IMR-90 (cell line): ENCODE data around the gene METTL21C. TPM values are rescaled to one million over a fixed set of nuclear protein-coding genes. Genes with fewer than 3 reads are reported as not detected.

Source experiments
- ATAC-seq: fragments of 200-7000 bp; cut with Tn5 transposase; 2 replicates; pipeline ENCODE4 v1.9.1; 2020; ENCODE audit warnings: low read depth, mild to moderate bottlenecking, moderate library complexity
- BruUV-seq: library from RNA; stranded (reverse); fragments of 400-500 nt; replicated peaks from 2 replicates; lab custom pipeline; 2021; lab: Mats Ljungman, UMichigan
- CTCF ChIA-PET: fragments of 300-600 bp; formaldehyde crosslinking; extraction: SDS; loops from one replicate; lab custom pipeline; 2021; ENCODE audit warnings: antibody characterized with exemption; lab: Yijun Ruan, JAX
- POLR2A ChIA-PET: fragments of 300-600 bp; sonication (Branson Sonifier 250); formaldehyde crosslinking; loops from one replicate; lab custom pipeline; 2022; ENCODE audit warnings: antibody characterized with exemption; ENCODE audit not compliant: unreplicated experiment; lab: Charles Lee
- DNase-seq: peaks from one replicate; pipeline ENCODE4 v3.0.0; 2013
- H2AFZ ChIP-seq: replicated peaks from 2 replicates; pipeline ENCODE3; 2013; ENCODE audit warnings: low read length, mild to moderate bottlenecking; ENCODE audit not compliant: poor library complexity
- H2AK5ac ChIP-seq: 2 replicates; pipeline ENCODE4 v1.6.1; 2013; ENCODE audit warnings: low read depth, low read length, inconsistent platforms
- H2AK9ac ChIP-seq: replicated peaks from 2 replicates; pipeline ENCODE3; 2013; ENCODE audit warnings: mild to moderate bottlenecking, low read depth, low read length, moderate library complexity; ENCODE audit not compliant: poor library complexity
- H2BK120ac ChIP-seq: 2 replicates; pipeline ENCODE4 v1.6.1; 2013; ENCODE audit warnings: low read depth, low read length, inconsistent platforms
- H2BK15ac ChIP-seq: 3 replicates; pipeline ENCODE4 v1.6.1; 2013; ENCODE audit warnings: low read depth, low read length, inconsistent platforms
- H2BK20ac ChIP-seq: 2 replicates; pipeline ENCODE4 v1.6.1; 2013; ENCODE audit warnings: low read depth, mild to moderate bottlenecking, inconsistent platforms, low read length, moderate library complexity
- H2BK5ac ChIP-seq: 2 replicates; pipeline ENCODE4 v1.6.1; 2013; ENCODE audit warnings: mild to moderate bottlenecking, low read depth, low read length, inconsistent platforms; ENCODE audit not compliant: poor library complexity, severe bottlenecking
- H3K14ac ChIP-seq: replicated peaks from 2 replicates; pipeline ENCODE4 v1.6.1; 2013; ENCODE audit warnings: low read depth, low read length, inconsistent platforms
- H3K18ac ChIP-seq: 2 replicates; pipeline ENCODE4 v1.6.1; 2013; ENCODE audit warnings: low read depth, low read length, control low read depth
- H3K23ac ChIP-seq: 2 replicates; pipeline ENCODE4 v1.6.1; 2013; ENCODE audit warnings: low read depth, low read length, inconsistent platforms
- H3K27ac ChIP-seq: 2 replicates; pipeline ENCODE4 v1.5.1; 2013; ENCODE audit warnings: mild to moderate bottlenecking, control low read depth, low read length; ENCODE audit not compliant: insufficient read depth
- H3K27me3 ChIP-seq: 2 replicates; pipeline ENCODE4 v1.6.1; 2013; ENCODE audit warnings: low read length; ENCODE audit not compliant: control insufficient read depth, insufficient read depth
- H3K36me3 ChIP-seq: 2 replicates; pipeline ENCODE4 v1.6.1; 2013; ENCODE audit warnings: low read length, mixed read lengths; ENCODE audit not compliant: control insufficient read depth, insufficient read depth
- H3K4ac ChIP-seq: 2 replicates; pipeline ENCODE4 v1.6.1; 2013; ENCODE audit warnings: low read depth, low read length, inconsistent platforms
- H3K4me1 ChIP-seq: 2 replicates; pipeline ENCODE4 v1.6.1; 2013; ENCODE audit warnings: low read length, mixed read lengths; ENCODE audit not compliant: control insufficient read depth, insufficient read depth
- H3K4me2 ChIP-seq: 2 replicates; pipeline ENCODE4 v1.6.1; 2013; ENCODE audit warnings: low read depth, mild to moderate bottlenecking, control low read depth, low read length, moderate library complexity
- H3K4me3 ChIP-seq: 2 replicates; pipeline ENCODE4 v1.5.1; 2013; ENCODE audit warnings: low read depth, mild to moderate bottlenecking, control low read depth, low read length, moderate library complexity; ENCODE audit not compliant: insufficient read depth
- H3K56ac ChIP-seq: 2 replicates; pipeline ENCODE4 v1.6.1; 2013; ENCODE audit warnings: low read length, inconsistent platforms; ENCODE audit not compliant: insufficient read depth; ENCODE audit errors: extremely low read depth
- H3K79me1 ChIP-seq, 2 experiments: 2 replicates each; pipeline ENCODE4 v1.6.1; 2013; ENCODE audit warnings: low read length in 2 of 2, inconsistent platforms in 1 of 2, low read depth in 1 of 2
- H3K9ac ChIP-seq: 2 replicates; pipeline ENCODE4 v1.6.1; 2013; ENCODE audit warnings: low read depth, low read length, control low read depth
- H3K9me1 ChIP-seq: 2 replicates; pipeline ENCODE4 v1.6.1; 2013; ENCODE audit warnings: low read length, inconsistent platforms; ENCODE audit not compliant: insufficient read depth
- H3K9me3 ChIP-seq: 2 replicates; pipeline ENCODE4 v1.6.1; 2013; ENCODE audit warnings: low read length; ENCODE audit not compliant: control insufficient read depth, insufficient read depth
- H4K20me1 ChIP-seq: 2 replicates; pipeline ENCODE4 v1.6.1; 2013; ENCODE audit warnings: low read length, inconsistent platforms; ENCODE audit not compliant: insufficient read depth
- H4K5ac ChIP-seq: 2 replicates; pipeline ENCODE4 v1.6.1; 2013; ENCODE audit warnings: mild to moderate bottlenecking, low read depth, low read length, control low read depth
- H4K8ac ChIP-seq, 2 experiments: 2 replicates each; pipeline ENCODE4 v1.6.1; 2013; ENCODE audit warnings: low read depth in 2 of 2, low read length in 2 of 2, control low read depth in 1 of 2, inconsistent platforms in 1 of 2
- H4K91ac ChIP-seq: 2 replicates; pipeline ENCODE4 v1.6.1; 2013; ENCODE audit warnings: low read depth, low read length, inconsistent platforms; ENCODE audit not compliant: insufficient read depth
- BHLHE40 ChIP-seq: fragments of 150-350 bp; IDR thresholded peaks from 2 replicates; pipeline ENCODE4 v1.6.1; 2016; ENCODE audit warnings: mild to moderate bottlenecking, low read depth, low read length
- CHD1 ChIP-seq: IDR thresholded peaks from 2 replicates; pipeline ENCODE4 v1.6.1; 2012; ENCODE audit warnings: low read depth, low read length, improper control_type of control experiment
- FOS ChIP-seq: fragments of 150-350 bp; IDR thresholded peaks from 2 replicates; pipeline ENCODE4 v1.6.1; 2016; ENCODE audit warnings: low read depth, low read length
- MAZ ChIP-seq: IDR thresholded peaks from 2 replicates; pipeline ENCODE4 v1.6.1; 2012; ENCODE audit warnings: low read depth, mild to moderate bottlenecking, low read length, improper control_type of control experiment, moderate library complexity, borderline replicate concordance
- MXI1 ChIP-seq: IDR thresholded peaks from 2 replicates; pipeline ENCODE4 v1.6.1; 2012; ENCODE audit warnings: low read depth, mild to moderate bottlenecking, low read length, moderate library complexity, borderline replicate concordance
- NFE2L2 ChIP-seq: fragments of 150-350 bp; IDR thresholded peaks from 2 replicates; pipeline ENCODE4 v1.6.1; 2016; ENCODE audit warnings: low read depth, mild to moderate bottlenecking, low read length
- POLR2A ChIP-seq: IDR thresholded peaks from 2 replicates; pipeline ENCODE4 v1.6.1; 2012; ENCODE audit warnings: mild to moderate bottlenecking, low read depth, low read length
- RAD21 ChIP-seq: IDR thresholded peaks from 2 replicates; pipeline ENCODE4 v1.6.1; 2012; ENCODE audit warnings: low read length, improper control_type of control experiment
- RCOR1 ChIP-seq: IDR thresholded peaks from 2 replicates; pipeline ENCODE4 v1.6.1; 2012; ENCODE audit warnings: mild to moderate bottlenecking, low read length, improper control_type of control experiment; ENCODE audit not compliant: insufficient replicate concordance
- RFX5 ChIP-seq: IDR thresholded peaks from 2 replicates; pipeline ENCODE4 v1.8.0; 2012; ENCODE audit warnings: low read depth, mild to moderate bottlenecking, low read length, moderate library complexity
- SMC3 ChIP-seq: fragments of 150-350 bp; IDR thresholded peaks from 2 replicates; pipeline ENCODE4 v1.6.1; 2016; ENCODE audit warnings: low read depth, mild to moderate bottlenecking, antibody characterized with exemption, low read length, moderate library complexity
- WGBS, 2 experiments: methylation state at CpG; one replicate each; pipeline versions ENCODE4 v1.1.5 to v1.1.7; 2013; ENCODE audit warnings: missing lambda C conversion rate in 2 of 2; ENCODE audit not compliant: insufficient read length in 1 of 2; ENCODE audit errors: extremely low coverage in 2 of 2; 5-methylcytosine and 5-hydroxymethylcytosine counted together
- dilution Hi-C: fragments of 300-500 bp; cut with HindIII; formaldehyde crosslinking; loops from one replicate; pipeline ENCODE4 v1.14.3; 2018; ENCODE audit warnings: low sequenced_read_pairs; ENCODE audit not compliant: unreplicated experiment
- in situ Hi-C: fragments of 300-500 bp; cut with MboI; formaldehyde crosslinking; loops from 3 replicates; pipeline ENCODE4 v1.14.3; 2019; ENCODE audit warnings: low sequenced_read_pairs, inconsistent platforms, mixed read lengths
- intact Hi-C: fragments of 100-400 bp; cut with micrococcal nuclease; formaldehyde crosslinking; loops from 2 replicates; pipeline ENCODE4 v1.10.0; 2022
- polyA plus RNA-seq, 3 experiments: library from polyadenylated mRNA; depleted of rRNA; stranded (reverse); fragments of >200 nt; gene quantifications; 2 replicates each; pipeline ENCODE4 v1.2.3, GENCODE V29; 2012; ENCODE audit warnings: low replicate concordance in 1 of 3
- total RNA-seq: library from RNA; depleted of rRNA; stranded (reverse); fragments of >200 nt; gene quantifications from 2 replicates; pipeline ENCODE4 v1.2.3, GENCODE V29; 2012
- TF ChIP-seq, protein P1 (sequence below): fragments of 150-350 bp; IDR thresholded peaks from 2 replicates; pipeline ENCODE4 v1.6.1; 2017; ENCODE audit warnings: mild to moderate bottlenecking, antibody characterized with exemption, low read length, low read depth
- TF ChIP-seq, protein P2 (sequence below): conservative IDR thresholded peaks from 2 replicates; pipeline ENCODE4 v1.5.1; 2012; ENCODE audit warnings: mild to moderate bottlenecking, low read depth, low read length, improper control_type of control experiment

METTL21C gene
- total and polyA plus RNA-seq, 2 of the 4 experiments (the other 2 are of a cell fraction) = not detected

DNA sequence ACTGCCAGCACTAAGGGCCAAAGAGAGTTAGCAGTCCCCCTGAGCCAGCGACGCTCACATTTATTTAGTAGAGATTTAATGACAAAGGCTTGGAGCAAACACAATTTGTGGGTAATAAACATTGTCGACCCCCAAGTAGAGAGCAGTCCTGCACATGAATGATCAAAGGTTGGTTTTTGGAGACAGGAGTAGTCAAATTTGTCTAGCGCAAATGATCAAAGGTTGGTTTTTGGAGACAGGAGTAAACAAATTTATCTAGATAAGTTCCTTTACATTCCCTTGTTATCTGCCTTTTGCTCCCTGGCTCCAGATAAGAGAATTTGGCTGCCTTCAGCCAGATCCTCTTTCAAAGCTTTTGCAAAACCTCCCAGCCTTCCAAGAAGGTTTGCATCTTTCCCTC, 26.9 kb downstream of the METTL21C start:
- H4K20me1 ChIP-seq = no peaks in the 10 kb centered on the region
- H3K23ac ChIP-seq = no peak overlapping the region
- intact Hi-C loops = no loop called here
- H4K8ac ChIP-seq = no peak overlapping the region
- no peak overlapping the region for H3K27ac ChIP-seq
- BruUV-seq = no TSS peak
- 0 out of 2 replicates have a peak, but pooled peaks cover 2% of the 10 kb centered on the region for H3K9me3 ChIP-seq
- no peak overlapping the region for H2BK5ac ChIP-seq
- ChIA-PET CTCF (no interaction called here), POLR2A (no interaction called here)
- no peak overlapping the region for H2AK5ac ChIP-seq
- WGBS, 2 experiments = 100% methylated on average over 1 of the region's 4 CpGs; no CpG with 5 or more reads in 1 of the 2 experiments
- H2AFZ ChIP-seq = no peak overlapping the region
- ATAC-seq = no peak
- DNase-seq = no peak
- in situ Hi-C loops = no loop called here
- no peak overlapping the region for H3K4me3 ChIP-seq
- H3K18ac ChIP-seq = no peak overlapping the region
- no peak overlapping the region for H3K4me2 ChIP-seq
- no peaks in the 10 kb centered on the region for H3K9me1 ChIP-seq
- no peaks in the 10 kb centered on the region for H3K4me1 ChIP-seq
- no peak overlapping the region for H2BK120ac ChIP-seq
- no peak overlapping the region for H3K56ac ChIP-seq
- H4K91ac ChIP-seq = no peak overlapping the region
- H4K5ac ChIP-seq = no peak overlapping the region
- H2AK9ac ChIP-seq = no peak overlapping the region
- dilution Hi-C loops = no loop called here
- peaks cover 28% of the 10 kb centered on the region for H3K36me3 ChIP-seq
- no peak overlapping the region for H3K4ac ChIP-seq
- H3K27me3 ChIP-seq = no peaks in the 10 kb centered on the region
- no peak overlapping the region for H3K14ac ChIP-seq
- H3K79me1 ChIP-seq = no peaks in the 10 kb centered on the region
- no peak overlapping the region for H3K9ac ChIP-seq
- no peak overlapping the region for H2BK20ac ChIP-seq
- TF ChIP-seq POLR2A (no peak), MAZ (no peak), CHD1 (no peak), BHLHE40 (no peak), MXI1 (no peak), SMC3 (no peak), NFE2L2 (no peak), FOS (no peak), RAD21 (no peak), RFX5 (no peak), RCOR1 (no peak)
- TF ChIP-seq, protein P1, sequence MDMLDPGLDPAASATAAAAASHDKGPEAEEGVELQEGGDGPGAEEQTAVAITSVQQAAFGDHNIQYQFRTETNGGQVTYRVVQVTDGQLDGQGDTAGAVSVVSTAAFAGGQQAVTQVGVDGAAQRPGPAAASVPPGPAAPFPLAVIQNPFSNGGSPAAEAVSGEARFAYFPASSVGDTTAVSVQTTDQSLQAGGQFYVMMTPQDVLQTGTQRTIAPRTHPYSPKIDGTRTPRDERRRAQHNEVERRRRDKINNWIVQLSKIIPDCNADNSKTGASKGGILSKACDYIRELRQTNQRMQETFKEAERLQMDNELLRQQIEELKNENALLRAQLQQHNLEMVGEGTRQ = no peak
- TF ChIP-seq, protein P2, sequence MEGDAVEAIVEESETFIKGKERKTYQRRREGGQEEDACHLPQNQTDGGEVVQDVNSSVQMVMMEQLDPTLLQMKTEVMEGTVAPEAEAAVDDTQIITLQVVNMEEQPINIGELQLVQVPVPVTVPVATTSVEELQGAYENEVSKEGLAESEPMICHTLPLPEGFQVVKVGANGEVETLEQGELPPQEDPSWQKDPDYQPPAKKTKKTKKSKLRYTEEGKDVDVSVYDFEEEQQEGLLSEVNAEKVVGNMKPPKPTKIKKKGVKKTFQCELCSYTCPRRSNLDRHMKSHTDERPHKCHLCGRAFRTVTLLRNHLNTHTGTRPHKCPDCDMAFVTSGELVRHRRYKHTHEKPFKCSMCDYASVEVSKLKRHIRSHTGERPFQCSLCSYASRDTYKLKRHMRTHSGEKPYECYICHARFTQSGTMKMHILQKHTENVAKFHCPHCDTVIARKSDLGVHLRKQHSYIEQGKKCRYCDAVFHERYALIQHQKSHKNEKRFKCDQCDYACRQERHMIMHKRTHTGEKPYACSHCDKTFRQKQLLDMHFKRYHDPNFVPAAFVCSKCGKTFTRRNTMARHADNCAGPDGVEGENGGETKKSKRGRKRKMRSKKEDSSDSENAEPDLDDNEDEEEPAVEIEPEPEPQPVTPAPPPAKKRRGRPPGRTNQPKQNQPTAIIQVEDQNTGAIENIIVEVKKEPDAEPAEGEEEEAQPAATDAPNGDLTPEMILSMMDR = no peak
- no peak overlapping the region for H2BK15ac ChIP-seq
